Tibial artery (tissue), 4 donors: ENCODE measurements around the gene ACOX3.

Experiments
- DNase-seq, 2 donors: peaks; one replicate each; pipeline ENCODE4 v3.0.0-alpha.2; 2019
- H3K27ac ChIP-seq, 2 donors: fragments of 200-600 bp; sonication (generic) in 1 of 2; 1 replicate in 1 of 2; 2 replicates in 1 of 2; pipeline ENCODE4 v1.5.1; 2018 to 2019; ENCODE audit warnings: mild to moderate bottlenecking in 1 of 2
- H3K27me3 ChIP-seq, 2 donors: fragments of 200-600 bp; sonication (generic) in 1 of 2; one replicate each; pipeline versions ENCODE4 v1.5.1 to v1.6.0; 2016 to 2019
- H3K36me3 ChIP-seq, 3 donors: fragments of 200-600 bp; sonication (generic) in 2 of 3; one replicate each; pipeline ENCODE4 v1.5.1; 2016 to 2019; ENCODE audit warnings: mild to moderate bottlenecking in 2 of 3
- H3K4me1 ChIP-seq, 4 donors: fragments of 200-600 bp; sonication (generic) in 2 of 4; 1 replicate in 3 of 4; 2 replicates in 1 of 4; pipeline ENCODE4 v1.5.1; 2016 to 2019
- H3K4me3 ChIP-seq, 2 donors: fragments of 200-600 bp; sonication (generic) in 1 of 2; 1 replicate in 1 of 2; 2 replicates in 1 of 2; pipeline ENCODE4 v1.5.1; 2018 to 2019; ENCODE audit warnings: mild to moderate bottlenecking in 2 of 2
- H3K9me3 ChIP-seq, 3 donors: fragments of 200-600 bp; sonication (generic) in 1 of 3; one replicate each; pipeline ENCODE4 v1.5.1; 2016 to 2019
- CTCF ChIP-seq, 2 experiments: fragments of 200-600 bp in 1 of 2; fragments of 450-650 bp in 1 of 2; IDR thresholded peaks; one replicate each; pipeline ENCODE4 v1.5.1; 2017 to 2019; ENCODE audit warnings: antibody characterized with exemption in 2 of 2, mild to moderate bottlenecking in 1 of 2, moderate library complexity in 1 of 2
- intact Hi-C: fragments of 100-400 bp; cut with DNase I; formaldehyde crosslinking; loops from one replicate; pipeline ENCODE4 v1.15.0; 2023; ENCODE audit warnings: low total_unique reads

The ACOX3 gene

GRCh38 chr4:8473920-8474590 lies 33.5 kb upstream of the ACOX3 start:
- peaks cover 20 to 71% (median 47%) of the 10 kb centered on the region in 3 donors for H3K36me3 ChIP-seq
- H3K4me3 ChIP-seq: no peak overlapping the region
- H3K27me3 ChIP-seq: no peaks in the 10 kb centered on the region
- intact Hi-C loops: no loop called here
- no peak for DNase-seq
- no peaks in the 10 kb centered on the region for H3K9me3 ChIP-seq
- TF ChIP-seq CTCF (IDR thresholded peaks at IDR 0.05): no peak
- H3K27ac ChIP-seq: peak overlapping the region; percentile 60 to 79
- H3K4me1 ChIP-seq: peaks cover 0 to 27% (median 22%) of the 10 kb centered on the region in 4 donors

- intact Hi-C loops: no loop called here
- Histone ChIP-seq H3K27ac (peak overlapping the region; percentile 60 to 79), H3K4me1 (peaks cover 0 to 27% (median 22%) of the 10 kb centered on the region in 4 donors), H3K9me3 (no peaks in the 10 kb centered on the region), H3K4me3 (no peak overlapping the region), H3K36me3 (peaks cover 20 to 71% (median 44%) of the 10 kb centered on the region in 3 donors), H3K27me3 (no peaks in the 10 kb centered on the region)
- no peak for TF ChIP-seq CTCF (IDR thresholded peaks at IDR 0.05)
- DNase-seq: peak in 1 of 2 donors; percentile 76
Observed at GRCh38 chr4:8473198-8473919, 32.8 kb upstream of the ACOX3 start.

- intact Hi-C loops: no loop called here
- no peak overlapping the region for H3K4me3 ChIP-seq
Observed at GRCh38 chr4:8472689-8473197, 32.2 kb upstream of the ACOX3 start.

GRCh38 chr4:8472158-8472688 lies 31.7 kb upstream of the ACOX3 start:
- Histone ChIP-seq H3K4me3 (no peak overlapping the region), H3K27ac (peak overlapping the region; percentile 60 to 79), H3K27me3 (no peaks in the 10 kb centered on the region), H3K4me1 (peaks cover 0 to 27% (median 22%) of the 10 kb centered on the region in 4 donors), H3K9me3 (no peaks in the 10 kb centered on the region), H3K36me3 (peaks cover 25 to 71% (median 45%) of the 10 kb centered on the region in 3 donors)
- no peak for DNase-seq
- no peak for TF ChIP-seq CTCF (IDR thresholded peaks at IDR 0.05)
- intact Hi-C loops: no loop called here

More at GRCh38 chr4:8472689-8473197, 32.2 kb upstream of the ACOX3 start:
- Histone ChIP-seq H3K4me1 (peaks cover 0 to 27% (median 22%) of the 10 kb centered on the region in 4 donors), H3K27me3 (no peaks in the 10 kb centered on the region), H3K36me3 (peaks cover 24 to 72% (median 46%) of the 10 kb centered on the region in 3 donors), H3K27ac (peak overlapping the region; percentile 60 to 79), H3K9me3 (no peaks in the 10 kb centered on the region)
- peak; percentile 51 to 74 for DNase-seq
- TF ChIP-seq CTCF (IDR thresholded peaks at IDR 0.05): no peak

GRCh38 chr4:8471211-8471875 lies 30.8 kb upstream of the ACOX3 start:
- H3K9me3 ChIP-seq: no peaks in the 10 kb centered on the region
- peak overlapping the region; percentile 60 to 79 for H3K27ac ChIP-seq
- intact Hi-C loops: no loop called here
- no peak for TF ChIP-seq CTCF (IDR thresholded peaks at IDR 0.05)
- H3K4me3 ChIP-seq: no peak overlapping the region
- no peak for DNase-seq
- H3K4me1 ChIP-seq: peaks cover 0 to 27% (median 22%) of the 10 kb centered on the region in 4 donors
- no peaks in the 10 kb centered on the region for H3K27me3 ChIP-seq
- peaks cover 16 to 70% (median 45%) of the 10 kb centered on the region in 3 donors for H3K36me3 ChIP-seq
